SIG-M5 treated with dmso at 0.1 percent for 504 hours (cell line): ENCODE measurements around the gene FBXW5.

ENCODE experiments used
- DNase-seq: peaks from one replicate; lab custom pipeline; 2025; ENCODE audit not compliant: unreplicated experiment; lab: John Stamatoyannopoulos, UW

Gene FBXW5

DNA sequence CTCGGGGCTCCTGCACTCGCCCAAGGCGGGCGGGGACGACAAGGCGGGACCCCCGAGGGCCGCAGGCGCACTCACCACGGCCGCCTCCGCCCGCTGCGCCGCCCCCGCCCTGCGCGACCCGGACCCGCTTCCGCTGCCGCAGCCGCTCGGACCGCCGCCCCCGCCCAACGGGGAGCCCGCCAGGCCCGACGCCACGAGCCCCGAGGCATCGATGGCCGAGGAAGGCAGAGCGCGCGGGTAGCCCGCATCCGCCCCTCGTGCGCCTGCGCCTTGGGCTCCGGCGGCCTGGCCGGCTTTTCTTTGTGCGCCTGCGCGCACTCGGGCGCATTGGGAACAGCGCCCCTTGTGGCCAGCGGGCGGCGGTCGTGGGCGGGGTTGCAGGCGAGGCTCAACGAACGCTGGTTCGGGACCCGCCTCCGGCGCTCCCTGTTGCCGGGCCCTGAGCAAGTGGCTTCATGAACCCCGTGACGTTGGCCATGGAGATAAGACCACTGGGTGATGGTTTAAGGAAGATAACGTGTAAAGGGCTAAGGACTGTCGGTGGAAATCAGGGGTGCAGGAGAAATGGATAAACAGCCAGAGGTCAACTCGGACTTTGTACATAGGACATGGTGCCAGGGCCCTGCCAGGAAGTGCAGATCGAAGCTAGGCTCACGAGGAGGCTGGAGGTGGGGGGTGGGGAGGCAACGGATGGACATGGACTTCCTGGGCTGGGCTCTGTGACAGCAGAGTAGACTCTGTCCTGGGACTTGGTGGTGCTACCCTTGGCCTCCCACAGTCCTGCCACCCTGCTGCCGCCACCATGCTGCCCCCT is at the start of gene FBXW5, which contains the start of gene C8G:
Gene FBXW5 (minus strand): TSS at position 220 of the 814 bp plus-strand sequence. CDS start 655 bp downstream, outside the sequence.
Gene C8G (plus strand): TSS at position 725 of the 814 bp plus-strand sequence. CDS start 78 bp downstream, at position 803.
- peak; percentile 85 for DNase-seq

DNA sequence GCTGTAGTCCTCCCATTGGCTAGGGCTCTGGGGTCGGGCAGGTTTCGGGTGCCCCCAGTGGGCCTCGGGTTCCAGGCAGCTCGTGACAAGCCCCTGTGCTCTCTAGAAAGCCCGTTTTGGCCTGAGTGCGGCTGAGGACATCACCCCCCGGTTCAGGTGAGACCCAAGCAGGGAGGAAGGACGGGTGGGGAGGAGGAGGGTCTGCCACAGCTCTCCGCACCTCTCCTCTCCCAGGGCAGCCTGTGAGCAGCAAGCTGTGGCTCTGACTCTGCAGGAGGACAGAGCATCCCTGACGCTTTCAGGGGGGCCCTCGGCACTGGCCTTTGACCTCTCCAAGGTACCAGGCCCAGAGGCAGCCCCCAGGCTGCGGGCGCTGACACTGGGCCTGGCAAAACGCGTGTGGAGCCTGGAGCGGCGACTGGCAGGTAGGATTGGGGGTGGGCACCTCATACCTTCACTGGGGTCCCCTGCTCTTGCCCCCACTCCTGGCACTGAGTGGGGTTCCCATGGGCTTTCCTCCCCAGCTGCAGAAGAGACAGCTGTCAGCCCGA is 48.4 kb upstream of the FBXW5 start:
- no peak for DNase-seq

GRCh38 chr9:136991993-136992818 is 47.7 kb upstream of the FBXW5 start, which contains the start of gene PAXX:
PAXX (plus strand) TSS chr9:136992422; CDS start chr9:136992444, 22 bp downstream.
- peak; percentile 86 for DNase-seq

- no peak for DNase-seq
These were observed 45.8 kb upstream of the FBXW5 start for GRCh38 chr9:136990242-136990911.

DNA sequence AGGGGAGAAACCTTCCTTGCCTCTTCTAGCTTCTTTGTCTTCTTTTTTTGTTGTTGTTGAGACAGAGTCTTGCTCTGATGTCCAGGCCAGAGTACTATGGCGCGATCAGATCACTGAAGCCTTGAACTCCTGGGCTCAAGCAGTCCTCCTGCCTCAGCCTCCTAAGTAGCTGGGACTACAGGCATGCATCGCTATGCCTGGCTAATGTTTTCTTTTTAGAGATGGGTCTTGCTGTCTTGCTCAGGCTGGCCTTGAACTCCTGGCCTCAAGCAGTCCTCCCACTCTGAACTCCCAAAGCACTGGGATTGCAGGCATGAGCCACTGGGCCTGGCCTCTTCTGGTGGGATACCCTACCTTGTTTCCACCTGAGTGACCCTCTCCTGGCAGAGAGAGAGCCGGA is 44.3 kb upstream of the FBXW5 start:
- no peak for DNase-seq

DNA sequence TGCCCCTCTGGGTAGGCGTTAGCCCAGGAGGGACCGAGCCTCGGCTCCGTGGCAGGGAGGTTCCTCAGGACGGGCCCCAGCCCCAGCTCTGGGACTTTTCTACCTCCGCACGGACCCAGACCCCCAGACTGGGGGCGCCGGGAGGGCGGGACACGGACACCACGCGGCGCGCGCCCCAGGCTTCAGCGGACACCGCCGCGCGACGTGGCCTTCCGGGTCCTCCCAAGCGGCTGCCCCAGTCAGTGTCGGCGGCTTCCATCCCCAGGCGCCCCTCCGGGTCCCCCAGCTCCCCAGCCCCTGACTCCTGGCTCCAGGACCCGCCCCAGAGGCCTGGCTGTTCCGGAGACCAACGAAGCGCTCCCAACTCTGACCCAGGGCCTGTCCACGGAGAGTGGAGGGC is 41.3 kb upstream of the FBXW5 start:
- no peak for DNase-seq

DNA sequence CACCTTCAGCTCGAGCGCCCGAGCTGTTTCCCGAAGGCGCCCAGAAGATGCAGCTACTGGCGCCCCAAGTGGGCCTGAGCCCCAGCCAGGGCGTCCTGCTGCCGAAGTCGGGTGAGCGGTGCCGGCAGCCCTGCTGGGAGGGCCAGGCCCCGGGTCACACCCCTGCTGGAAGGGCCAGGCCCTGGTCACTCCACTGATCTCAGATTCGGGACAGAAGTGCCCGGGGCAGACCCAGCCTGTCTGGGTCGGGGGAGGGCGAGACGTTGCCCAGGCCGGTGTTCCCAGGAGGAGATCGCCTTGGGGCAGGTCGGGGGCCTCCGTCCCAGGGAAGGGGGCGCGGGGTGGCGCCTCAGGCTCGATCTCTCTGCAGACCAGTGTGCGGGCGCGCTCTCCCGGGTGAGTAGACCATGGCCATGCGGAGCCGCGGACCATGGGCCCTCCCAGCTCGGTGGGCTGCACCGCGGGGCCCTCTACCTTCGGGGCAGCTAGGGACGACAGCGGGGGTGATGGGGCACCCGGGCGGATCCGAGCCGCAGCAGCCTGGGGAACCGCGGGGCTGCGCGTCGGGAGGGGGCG is 40.6 kb upstream of the FBXW5 start:
- no peak for DNase-seq

GRCh38 chr9:136984464-136985026 is 40.0 kb upstream of the FBXW5 start:
- DNase-seq: no peak

DNA sequence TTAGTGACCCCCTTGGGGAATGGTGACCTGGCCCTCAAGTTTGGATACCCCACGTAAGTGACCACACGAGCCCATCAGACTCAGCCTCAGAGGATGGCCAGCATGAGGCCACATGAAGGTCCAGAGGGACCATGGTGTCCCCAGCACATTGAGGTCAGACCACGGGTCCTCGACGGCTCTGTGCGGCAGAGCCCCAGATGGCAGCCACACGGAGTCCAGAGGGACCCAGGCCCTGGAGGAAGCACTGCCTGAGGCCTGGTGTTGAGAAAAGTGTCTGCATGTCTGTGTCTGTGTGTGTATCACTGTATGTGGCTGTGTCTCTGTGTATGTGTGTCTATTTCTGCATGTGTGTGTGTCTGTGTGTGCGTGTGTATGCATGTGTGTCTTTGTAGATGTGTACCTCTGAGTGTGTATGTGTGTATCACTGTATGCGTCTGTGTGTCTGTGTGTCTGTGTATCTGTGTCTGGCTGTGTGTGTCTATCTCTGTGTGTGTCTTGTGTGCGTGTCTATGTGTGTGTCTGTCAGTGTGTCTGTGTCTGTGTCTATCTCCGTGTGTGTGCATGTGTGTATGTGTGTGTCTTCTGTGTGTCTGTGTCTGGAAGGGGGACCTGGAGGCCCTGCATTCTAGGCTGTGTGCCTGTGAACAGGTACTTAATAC is 39.2 kb upstream of the FBXW5 start:
- no peak for DNase-seq

- DNase-seq: no peak
These were observed 38.6 kb upstream of the FBXW5 start for GRCh38 chr9:136983167-136983566.

DNA sequence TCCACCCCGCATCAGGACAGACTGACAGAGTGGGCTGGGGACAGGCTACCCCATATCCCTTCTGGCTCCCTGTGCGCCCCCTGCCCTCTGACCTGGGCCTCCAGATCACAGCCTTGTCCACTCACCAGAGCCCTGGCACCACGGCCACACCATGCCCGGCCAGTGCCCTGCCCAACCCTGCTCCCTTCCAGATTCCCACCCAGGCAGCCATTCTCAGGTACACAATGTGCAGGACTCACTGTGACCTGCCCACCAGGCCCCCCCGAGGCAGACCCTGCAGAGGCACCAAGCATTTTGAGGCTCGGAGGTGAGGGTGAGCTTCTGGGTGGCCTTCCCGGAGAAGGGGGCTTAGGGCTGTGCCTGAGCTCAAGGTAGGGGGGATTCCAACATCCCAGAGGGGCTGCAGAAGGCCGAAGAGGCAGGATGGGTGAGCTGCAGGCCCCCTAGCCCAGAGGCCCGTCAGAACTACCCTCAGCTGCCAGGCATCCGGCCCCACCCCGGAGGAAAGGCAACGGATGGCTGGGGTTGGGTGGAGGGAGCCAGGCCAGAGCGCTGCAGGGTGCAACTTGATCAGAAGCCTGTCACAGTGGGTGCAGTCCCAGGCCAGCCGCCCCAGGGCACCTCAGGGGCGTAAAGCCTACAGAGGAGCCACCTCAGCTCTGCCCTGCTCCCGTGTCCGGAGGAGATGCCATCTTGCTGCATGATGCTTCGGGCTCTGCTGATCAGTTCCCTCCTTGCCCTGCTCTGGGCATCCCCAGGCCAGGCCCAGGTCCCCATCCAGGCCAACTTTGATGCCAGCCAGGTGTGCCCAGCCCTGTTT is 37.9 kb upstream of the FBXW5 start, which contains the start of gene LCNL1:
Gene LCNL1 (plus strand): TSS at position 762 of the 820 bp plus-strand sequence. CDS start 594 bp downstream, outside the sequence.
- DNase-seq: no peak

- no peak for DNase-seq
These were observed 37.2 kb upstream of the FBXW5 start for GRCh38 chr9:136981588-136982231.

GRCh38 chr9:136980669-136981478 is 36.3 kb upstream of the FBXW5 start:
- no peak for DNase-seq

GRCh38 chr9:136979769-136980587 is 35.4 kb upstream of the FBXW5 start:
- DNase-seq: no peak

DNA sequence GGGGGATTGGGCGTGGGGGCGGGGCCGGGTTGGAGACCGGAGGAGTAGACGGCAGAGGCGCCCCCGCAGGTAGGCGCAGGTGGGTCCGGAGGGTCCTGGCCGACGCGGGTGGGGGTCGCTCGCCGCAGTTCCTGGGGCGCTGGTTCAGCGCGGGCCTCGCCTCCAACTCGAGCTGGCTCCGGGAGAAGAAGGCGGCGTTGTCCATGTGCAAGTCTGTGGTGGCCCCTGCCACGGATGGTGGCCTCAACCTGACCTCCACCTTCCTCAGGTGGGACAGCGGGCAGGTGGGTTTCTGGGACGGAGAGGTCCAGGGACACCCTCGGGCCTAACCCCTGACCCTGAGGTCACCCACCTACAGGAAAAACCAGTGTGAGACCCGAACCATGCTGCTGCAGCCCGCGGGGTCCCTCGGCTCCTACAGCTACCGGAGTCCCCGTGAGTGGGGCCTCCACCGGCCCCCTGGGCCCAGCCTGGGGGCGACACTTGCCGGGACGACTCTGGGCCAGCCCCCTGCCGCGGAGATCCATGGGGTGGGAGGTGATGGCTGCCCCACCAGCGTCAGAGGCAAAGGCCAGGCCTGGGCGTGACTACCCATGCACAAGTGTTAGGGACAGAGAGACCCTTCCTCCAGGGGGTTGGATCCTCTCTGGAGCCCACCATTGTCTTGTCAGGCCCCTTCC is 34.5 kb upstream of the FBXW5 start:
- DNase-seq: no peak
